ENCODE data around the gene C17orf107. TPM values are rescaled to one million over a fixed set of nuclear protein-coding genes. Genes with fewer than 3 reads are reported as not detected.
A peak's percentile ranks its signal among the peaks of the same experiment; 100 is the strongest.

The C17orf107 gene
- total RNA-seq, 1 experiment from 2014 or later, result 0.18 TPM

DNA sequence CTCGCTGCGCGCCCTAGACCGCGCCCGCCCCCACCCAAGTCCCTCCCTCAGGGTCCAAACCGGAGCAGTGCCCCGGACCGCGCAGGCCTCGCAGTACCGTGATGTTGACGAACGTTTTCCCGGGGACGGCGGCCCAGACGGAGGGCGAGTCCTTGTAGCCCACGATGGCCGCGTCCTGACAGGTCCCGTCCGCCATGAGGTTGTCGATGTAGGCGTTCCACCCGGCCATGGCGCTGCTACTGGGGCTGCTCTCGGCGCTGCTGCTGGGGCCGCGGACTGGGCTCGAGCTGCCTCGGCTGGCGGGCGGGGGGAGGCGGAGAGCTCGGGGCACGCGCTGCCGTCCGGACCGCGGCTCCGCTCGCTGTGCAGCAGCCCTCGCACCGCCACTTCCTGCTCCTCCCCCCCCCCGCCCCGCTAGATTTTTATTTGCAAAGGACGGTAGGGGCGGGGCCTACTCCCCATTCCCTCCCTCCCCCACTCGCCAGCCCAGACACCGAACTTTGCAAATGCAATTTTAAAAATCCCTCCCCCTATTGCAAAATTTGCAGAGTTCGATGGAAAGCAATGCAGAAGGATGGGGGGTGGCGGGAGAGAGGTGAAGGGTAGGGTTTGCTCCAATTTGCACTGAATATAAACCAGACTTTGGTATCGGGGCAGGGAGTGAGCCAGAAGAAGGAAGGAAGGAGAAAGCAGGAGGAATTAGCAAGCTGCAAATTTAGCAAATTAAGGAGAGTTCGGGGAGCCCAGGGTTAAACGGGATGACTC lies 49.0 kb downstream of the C17orf107 start, which contains the start of gene PFN1:
Gene PFN1, minus strand, starts transcription at position 365 of the 765 bp plus-strand sequence. Its CDS starts 136 bp downstream, at position 229.
- Histone ChIP-seq H3K4me1 (replicated peaks) (peaks cover 69% of the 10 kb centered on the region), H3K27me3 (replicated peaks) (no peaks in the 10 kb centered on the region), H3K9me3 (replicated peaks) (no peaks in the 10 kb centered on the region), H3K27ac (peak within 1 kb of the TSS; percentile 92), H3K36me3 (peaks cover 49% of the 10 kb centered on the region), H3K4me3 (peak within 1 kb of the TSS; percentile 92)
- DNase-seq (ENCODE audit: low read depth in 1 of 2, low spot score in 2 of 2), result peak; percentile 88 to 89

DNA sequence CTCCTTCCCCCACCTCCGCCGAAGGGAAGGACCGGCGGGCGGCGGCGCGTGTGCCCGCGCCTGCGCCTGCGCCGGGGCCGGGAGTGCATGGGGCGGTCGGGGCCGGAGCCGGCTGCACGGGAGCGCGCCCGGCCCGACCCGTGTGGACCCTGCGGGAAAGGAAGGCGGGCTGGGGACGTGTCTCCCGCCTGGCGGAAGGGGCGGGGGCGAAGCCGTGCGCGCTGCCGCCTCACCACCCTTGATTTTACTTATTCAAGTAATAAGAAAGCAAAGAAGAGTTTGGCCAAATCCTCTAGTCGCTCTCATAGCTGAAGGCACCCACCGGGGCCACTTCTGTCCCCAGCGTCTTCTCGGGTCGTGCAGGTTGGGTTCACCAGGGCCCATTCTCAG lies 49.6 kb downstream of the C17orf107 start:
- peak overlapping the region; percentile 92 for H3K4me3 ChIP-seq
- peaks cover 75% of the 10 kb centered on the region for H3K4me1 ChIP-seq (replicated peaks)
- no peaks in the 10 kb centered on the region for H3K9me3 ChIP-seq (replicated peaks)
- peak in 1 of 2 experiments; percentile 86 for DNase-seq (ENCODE audit: low read depth in 1 of 2, low spot score in 2 of 2)
- peak overlapping the region; percentile 92 for H3K27ac ChIP-seq
- peaks cover 43% of the 10 kb centered on the region for H3K36me3 ChIP-seq
- H3K27me3 ChIP-seq (replicated peaks), result no peaks in the 10 kb centered on the region

DNA sequence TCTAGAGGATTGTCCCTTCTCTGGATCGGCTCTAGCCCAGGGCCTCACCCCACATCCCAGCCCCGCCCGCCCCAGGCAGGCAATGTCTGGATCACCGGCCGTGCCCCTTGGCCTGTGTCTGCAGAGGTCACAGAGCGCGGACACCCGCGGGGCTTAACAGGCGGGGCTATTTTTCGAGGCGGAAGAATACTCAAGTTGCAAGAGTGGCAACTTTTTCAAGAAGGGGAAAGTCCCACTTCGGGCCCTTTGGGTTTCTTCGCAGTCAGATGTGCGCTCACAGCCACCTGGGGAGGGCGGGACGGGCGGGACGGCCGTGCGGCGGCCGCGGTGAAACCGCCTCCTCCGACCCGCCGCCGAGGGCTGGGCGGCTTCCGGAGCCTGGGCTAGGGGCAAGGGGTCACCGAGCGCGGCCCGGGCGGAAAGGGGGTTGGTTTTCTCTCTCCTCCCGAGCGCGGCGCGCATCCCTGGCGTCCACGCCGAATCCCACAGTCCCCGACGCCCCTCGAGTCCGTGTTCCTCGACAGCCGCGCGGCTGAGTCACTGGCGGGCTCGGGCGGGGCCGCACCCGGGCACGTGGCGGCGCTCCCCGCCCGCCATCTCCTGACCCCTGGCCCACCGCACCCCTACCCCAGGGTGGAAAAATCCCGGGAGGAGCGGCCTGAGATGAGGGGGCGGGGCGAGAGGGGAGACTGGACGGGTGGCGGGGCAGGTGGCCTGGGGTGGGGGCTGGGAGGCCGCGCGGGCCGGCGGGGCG lies 50.2 kb downstream of the C17orf107 start:
- Histone ChIP-seq H3K27ac (peak overlapping the region; percentile 92), H3K36me3 (peaks cover 37% of the 10 kb centered on the region), H3K27me3 (replicated peaks) (no peaks in the 10 kb centered on the region), H3K4me3 (peak overlapping the region; percentile 92), H3K4me1 (replicated peaks) (peaks cover 74% of the 10 kb centered on the region), H3K9me3 (replicated peaks) (no peaks in the 10 kb centered on the region)
- DNase-seq (ENCODE audit: low read depth in 1 of 2, low spot score in 2 of 2), result peak; percentile 78 to 86

DNA sequence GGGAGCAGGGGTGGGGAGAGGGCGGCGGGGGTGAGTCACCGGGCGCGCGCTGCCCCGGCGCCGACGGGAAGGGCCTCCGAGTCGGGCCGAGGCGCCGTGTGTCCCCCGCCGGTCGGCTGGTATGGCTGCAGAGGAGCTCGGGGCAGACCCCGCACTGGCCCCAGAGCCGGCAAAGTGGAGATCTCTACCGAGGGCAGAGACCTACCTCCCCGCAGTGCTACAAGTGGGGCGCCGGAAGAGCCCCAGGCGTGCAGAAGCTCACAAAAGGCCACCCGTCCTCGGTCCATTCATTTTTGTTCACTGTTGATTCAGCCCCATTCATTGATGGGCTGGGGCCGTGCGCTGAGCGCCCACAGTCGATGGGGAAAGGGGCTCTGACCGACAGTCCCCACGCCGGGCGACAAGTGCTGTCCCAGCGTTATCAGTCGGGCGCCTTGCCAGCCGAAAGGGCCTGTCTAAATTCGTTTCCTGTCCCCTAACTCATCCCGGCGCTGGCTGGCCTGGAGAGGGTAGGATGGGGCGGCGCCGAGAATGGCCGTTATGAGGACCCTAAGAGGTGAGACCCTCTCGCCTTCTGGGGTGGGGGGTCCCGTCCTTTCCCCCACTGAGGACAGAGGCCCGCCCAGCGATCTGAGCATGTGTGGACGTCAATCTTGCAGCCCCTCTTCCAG lies 50.9 kb downstream of the C17orf107 start:
- Histone ChIP-seq H3K27me3 (replicated peaks) (no peaks in the 10 kb centered on the region), H3K36me3 (peaks cover 30% of the 10 kb centered on the region), H3K9me3 (replicated peaks) (no peaks in the 10 kb centered on the region), H3K27ac (peak overlapping the region; percentile 92), H3K4me1 (replicated peaks) (peaks cover 67% of the 10 kb centered on the region), H3K4me3 (peak overlapping the region; percentile 92)
- DNase-seq (ENCODE audit: low read depth in 1 of 2, low spot score in 2 of 2), result peak in 1 of 2 experiments; percentile 70

DNA sequence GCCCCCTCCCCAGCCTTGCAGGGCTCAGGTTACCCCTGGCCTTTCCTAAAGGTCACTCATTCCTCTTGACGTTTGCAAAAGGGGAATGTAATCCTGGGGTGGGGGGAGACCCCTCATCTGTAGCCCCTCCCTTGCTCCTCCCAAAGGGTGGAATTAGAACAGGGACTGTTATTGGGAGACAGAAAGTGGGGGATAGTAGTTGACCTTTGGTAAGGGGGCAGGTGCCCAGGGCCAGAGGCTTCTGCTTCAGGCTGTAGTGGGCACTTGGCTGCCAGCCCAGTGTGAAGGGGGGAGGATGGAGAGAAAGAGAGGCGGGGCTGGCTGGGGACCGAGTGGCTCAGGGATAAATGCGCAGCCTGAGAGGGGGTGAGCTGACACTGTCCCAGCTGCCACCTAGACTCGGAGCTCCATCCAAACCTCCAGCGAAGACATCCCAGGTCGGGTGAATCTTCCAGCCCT lies 51.4 kb downstream of the C17orf107 start, which contains the start of gene ENO3:
Gene ENO3, plus strand, starts transcription at position 374 of the 459 bp plus-strand sequence. CDS start 711 bp downstream, outside the sequence.
- H3K4me3 ChIP-seq, result peak within 1 kb of the TSS; percentile 92
- peaks cover 61% of the 10 kb centered on the region for H3K4me1 ChIP-seq (replicated peaks)
- H3K27me3 ChIP-seq (replicated peaks), result no peaks in the 10 kb centered on the region
- no peak for DNase-seq (ENCODE audit: low read depth in 1 of 2, low spot score in 2 of 2)
- peak within 1 kb of the TSS; percentile 92 for H3K27ac ChIP-seq
- no peaks in the 10 kb centered on the region for H3K9me3 ChIP-seq (replicated peaks)
- H3K36me3 ChIP-seq, result peaks cover 24% of the 10 kb centered on the region

DNA sequence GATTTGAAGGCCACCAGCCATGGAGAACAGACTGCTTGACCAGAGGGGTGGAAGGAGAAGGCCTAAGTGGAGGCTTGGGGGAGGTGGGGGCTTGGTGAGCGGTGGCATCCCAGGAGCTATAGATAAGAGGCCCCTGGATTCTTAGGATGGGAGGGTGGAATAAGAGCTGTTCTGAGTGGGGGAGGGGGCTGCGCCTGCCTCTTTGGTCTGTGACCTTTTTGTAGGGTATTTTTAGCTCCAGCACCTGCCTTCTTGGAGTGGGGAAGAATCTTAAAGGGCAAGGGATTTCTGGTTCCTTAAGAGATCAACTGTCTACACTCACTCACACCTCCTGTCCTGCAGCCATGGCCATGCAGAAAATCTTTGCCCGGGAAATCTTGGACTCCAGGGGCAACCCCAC lies 52.1 kb downstream of the C17orf107 start:
- peaks cover 17% of the 10 kb centered on the region for H3K36me3 ChIP-seq
- H3K4me3 ChIP-seq, result no peak overlapping the region
- no peak overlapping the region for H3K27ac ChIP-seq
- H3K9me3 ChIP-seq (replicated peaks), result no peaks in the 10 kb centered on the region
- peaks cover 55% of the 10 kb centered on the region for H3K4me1 ChIP-seq (replicated peaks)
- H3K27me3 ChIP-seq (replicated peaks), result no peaks in the 10 kb centered on the region
- DNase-seq (ENCODE audit: low read depth in 1 of 2, low spot score in 2 of 2), result no peak

Other genes starting within 250 kb of the C17orf107 start
- 18.1 and 28.7 TPM in 2 replicates for gene PELP1, start 195.4 kb upstream of the C17orf107 start, total RNA-seq (2014; rRNA removed; shearing (Covaris generic))
- 2.6 and 8.2 TPM in 2 replicates for gene ARRB2, start 188.9 kb upstream of the C17orf107 start, total RNA-seq (2014; rRNA removed; shearing (Covaris generic))
- gene MED11, start 168.1 kb upstream of the C17orf107 start, total RNA-seq (2014; rRNA removed; shearing (Covaris generic)), result 16.7 and 26.9 TPM in 2 replicates
- gene ZMYND15, start 159.7 kb upstream of the C17orf107 start, total RNA-seq (2014; rRNA removed; shearing (Covaris generic)), result not detected in 2 replicates
- gene CXCL16, start 159.6 kb upstream of the C17orf107 start, total RNA-seq (2014; rRNA removed; shearing (Covaris generic)), result not detected in 2 replicates
- not detected in 2 replicates for gene TM4SF5, start 127.7 kb upstream of the C17orf107 start, total RNA-seq (2014; rRNA removed; shearing (Covaris generic))
- not detected in 2 replicates for gene VMO1, start 113.2 kb upstream of the C17orf107 start, total RNA-seq (2014; rRNA removed; shearing (Covaris generic))
- not detected in 2 replicates for gene GLTPD2, start 110.6 kb upstream of the C17orf107 start, total RNA-seq (2014; rRNA removed; shearing (Covaris generic))
- gene PSMB6, start 103.4 kb upstream of the C17orf107 start, total RNA-seq (2014; rRNA removed; shearing (Covaris generic)), result 197 and 257 TPM in 2 replicates
- 7.6 and 16.8 TPM in 2 replicates for gene PLD2, start 92.4 kb upstream of the C17orf107 start, total RNA-seq (2014; rRNA removed; shearing (Covaris generic))
- gene MINK1, start 66.2 kb upstream of the C17orf107 start, total RNA-seq (2014; rRNA removed; shearing (Covaris generic)), result 10.0 and 20.0 TPM in 2 replicates
- gene CHRNE, start 3.6 kb downstream of the C17orf107 start, total RNA-seq (2014; rRNA removed; shearing (Covaris generic)), result 0.29 TPM in 1 of 2 replicates, not detected in the other
- not detected in 2 replicates for gene GP1BA, start 32.7 kb downstream of the C17orf107 start, total RNA-seq (2014; rRNA removed; shearing (Covaris generic))
- gene SLC25A11, start 40.5 kb downstream of the C17orf107 start, total RNA-seq (2014; rRNA removed; shearing (Covaris generic)), result 67.6 and 68.4 TPM in 2 replicates
- gene RNF167, start 40.7 kb downstream of the C17orf107 start, total RNA-seq (2014; rRNA removed; shearing (Covaris generic)), result 4.2 and 13.0 TPM in 2 replicates
- gene PFN1, start 49.0 kb downstream of the C17orf107 start, total RNA-seq (2014; rRNA removed; shearing (Covaris generic)), result 1,207 and 1,337 TPM in 2 replicates
- 5.2 and 6.6 TPM in 2 replicates for gene ENO3, start 51.6 kb downstream of the C17orf107 start, total RNA-seq (2014; rRNA removed; shearing (Covaris generic))
- gene SPAG7, start 68.3 kb downstream of the C17orf107 start, total RNA-seq (2014; rRNA removed; shearing (Covaris generic)), result 63.5 and 71.4 TPM in 2 replicates
- 6.3 and 19.7 TPM in 2 replicates for gene CAMTA2, start 88.1 kb downstream of the C17orf107 start, total RNA-seq (2014; rRNA removed; shearing (Covaris generic))
- gene INCA1, start 98.0 kb downstream of the C17orf107 start, total RNA-seq (2014; rRNA removed; shearing (Covaris generic)), result 1.1 and 2.7 TPM in 2 replicates
- gene KIF1C, start 98.4 kb downstream of the C17orf107 start, total RNA-seq (2014; rRNA removed; shearing (Covaris generic)), result 72.3 and 102 TPM in 2 replicates
- gene SLC52A1, start 135.9 kb downstream of the C17orf107 start, total RNA-seq (2014; rRNA removed; shearing (Covaris generic)), result not detected in 2 replicates
- 0.18 and 0.41 TPM in 2 replicates for gene ZFP3, start 178.9 kb downstream of the C17orf107 start, total RNA-seq (2014; rRNA removed; shearing (Covaris generic))
- gene ZNF232, start 212.3 kb downstream of the C17orf107 start, total RNA-seq (2014; rRNA removed; shearing (Covaris generic)), result 3.4 and 7.1 TPM in 2 replicates
- gene USP6, start 216.5 kb downstream of the C17orf107 start, total RNA-seq (2014; rRNA removed; shearing (Covaris generic)), result not detected in 2 replicates

All from SJSA1 (cell line).